ENCODE measurements around the gene TLR3. TPM values are rescaled to one million over a fixed set of nuclear protein-coding genes. Genes with fewer than 3 reads are reported as not detected.

The TLR3 gene
- total and polyA plus RNA-seq, 7 donors = 1.8 to 8.2 (median 3.1) TPM

- no peak for DNase-seq
- intact Hi-C loops (cut with DNase I) = no loop called here
- peak overlapping the region in 2 of 4 donors; percentile 10 to 43 for H3K27ac ChIP-seq
Measured at GRCh38 chr4:186096681-186097165, 27.8 kb downstream of the TLR3 start.

GRCh38 chr4:186097386-186097785 is 28.4 kb downstream of the TLR3 start:
- Histone ChIP-seq H3K9me3 (no peaks in the 10 kb centered on the region), H3K27me3 (no peaks in the 10 kb centered on the region), H3K27ac (no peak overlapping the region), H3K4me1 (peaks cover 0 to 14% (median 6%) of the 10 kb centered on the region in 4 donors), H3K36me3 (no peaks in the 10 kb centered on the region), H3K4me3 (no peak overlapping the region)
- no peak for TF ChIP-seq EP300 (IDR thresholded peaks at IDR 0.05)
- no peak for TF ChIP-seq CTCF (IDR thresholded peaks at IDR 0.05)
- no peak for TF ChIP-seq POLR2A (IDR thresholded peaks at IDR 0.05)
- TF ChIP-seq POLR2AphosphoS5 (IDR thresholded peaks at IDR 0.05) = no peak
- 86 to 87% methylated on average over 5 of the region's 5 CpGs for WGBS, 2 donors
- intact Hi-C loops (cut with DNase I) = no loop called here
- no peak for DNase-seq

More at GRCh38 chr4:186096681-186097165, 27.8 kb downstream of the TLR3 start:
- no peaks in the 10 kb centered on the region for H3K36me3 ChIP-seq
- H3K4me1 ChIP-seq = peaks cover 0 to 14% (median 6%) of the 10 kb centered on the region in 4 donors
- no peaks in the 10 kb centered on the region for H3K9me3 ChIP-seq
- no peak overlapping the region for H3K4me3 ChIP-seq
- no peaks in the 10 kb centered on the region for H3K27me3 ChIP-seq
- 86 to 92% methylated on average over 9 of the region's 9 CpGs for WGBS, 2 donors
- TF ChIP-seq CTCF (IDR thresholded peaks at IDR 0.05) (no peak), POLR2AphosphoS5 (IDR thresholded peaks at IDR 0.05) (peak in 1 of 4 donors; percentile 19)

GRCh38 chr4:186102931-186103330 is 34.0 kb downstream of the TLR3 start:
- WGBS, 2 donors = 93 to 95% methylated on average over 12 of the region's 12 CpGs
- Histone ChIP-seq H3K4me3 (no peak overlapping the region), H3K27ac (no peak overlapping the region), H3K4me1 (peaks cover 0 to 18% (median 15%) of the 10 kb centered on the region in 4 donors), H3K9me3 (no peaks in the 10 kb centered on the region), H3K27me3 (no peaks in the 10 kb centered on the region), H3K36me3 (no peaks in the 10 kb centered on the region)
- intact Hi-C loops (cut with DNase I) = loop anchor here (5.0 kb wide), 1 partner anchor 39 kb away; no protein-coding TSS in a partner anchor
- DNase-seq = no peak
- TF ChIP-seq POLR2AphosphoS5 (IDR thresholded peaks at IDR 0.05) (no peak), POLR2A (IDR thresholded peaks at IDR 0.05) (no peak), CTCF (IDR thresholded peaks at IDR 0.05) (no peak), EP300 (IDR thresholded peaks at IDR 0.05) (no peak)

GRCh38 chr4:186104114-186104889 is 35.3 kb downstream of the TLR3 start, which contains the start of gene FAM149A:
Gene FAM149A (plus strand): TSS chr4:186104704.
- H3K27me3 ChIP-seq = no peaks in the 10 kb centered on the region
- 4 to 14% methylated on average over 57 of the region's 57 CpGs for WGBS, 2 donors
- H3K27ac ChIP-seq = peak within 1 kb of the TSS; percentile 53 to 72 (median 67)
- H3K4me3 ChIP-seq = peak within 1 kb of the TSS; percentile 55 to 85 (median 72)
- DNase-seq = peak; percentile 81
- no peaks in the 10 kb centered on the region for H3K9me3 ChIP-seq
- no peak for TF ChIP-seq POLR2AphosphoS5 (IDR thresholded peaks at IDR 0.05)
- no peak for TF ChIP-seq EP300 (IDR thresholded peaks at IDR 0.05)
- no peak for TF ChIP-seq POLR2A (IDR thresholded peaks at IDR 0.05)
- no peak for TF ChIP-seq CTCF (IDR thresholded peaks at IDR 0.05)
- no peaks in the 10 kb centered on the region for H3K36me3 ChIP-seq
- intact Hi-C loops (cut with DNase I) = loop anchor here (2.0 to 5.0 kb wide), 2 partner anchors 36 to 38 kb away; partner anchors contain the start of gene TLR3
- H3K4me1 ChIP-seq = peaks cover 0 to 18% (median 15%) of the 10 kb centered on the region in 4 donors

Data from sigmoid colon (tissue), 7 donors.